NB4 (cell line): Measurements from ENCODE around the gene SLC2A5.

ENCODE experiments used
- DNase-seq: peaks from one replicate; pipeline ENCODE4 v3.0.0; 2010; ENCODE audit warnings: low read depth
- H3K4me3 ChIP-seq: one replicate; pipeline ENCODE4 v1.5.1; 2011; ENCODE audit warnings: mild to moderate bottlenecking, low read depth, low read length, moderate library complexity
- MYC ChIP-seq: IDR thresholded peaks from 2 replicates; pipeline ENCODE4 v1.6.1; 2011; ENCODE audit warnings: low read depth, low read length
- POLR2A ChIP-seq: IDR thresholded peaks from 2 replicates; pipeline ENCODE4 v1.6.1; 2011; ENCODE audit warnings: mild to moderate bottlenecking; ENCODE audit not compliant: insufficient read length; ENCODE audit errors: extremely low read depth
- TF ChIP-seq, protein P1 (sequence below): IDR thresholded peaks from 2 replicates; pipeline ENCODE4 v1.6.1; 2011; ENCODE audit warnings: low read depth, low read length
- TF ChIP-seq, protein P2 (sequence below): IDR thresholded peaks from one replicate; pipeline ENCODE4 v1.5.1; 2012; ENCODE audit warnings: low read depth, low read length

SLC2A5 gene

DNA sequence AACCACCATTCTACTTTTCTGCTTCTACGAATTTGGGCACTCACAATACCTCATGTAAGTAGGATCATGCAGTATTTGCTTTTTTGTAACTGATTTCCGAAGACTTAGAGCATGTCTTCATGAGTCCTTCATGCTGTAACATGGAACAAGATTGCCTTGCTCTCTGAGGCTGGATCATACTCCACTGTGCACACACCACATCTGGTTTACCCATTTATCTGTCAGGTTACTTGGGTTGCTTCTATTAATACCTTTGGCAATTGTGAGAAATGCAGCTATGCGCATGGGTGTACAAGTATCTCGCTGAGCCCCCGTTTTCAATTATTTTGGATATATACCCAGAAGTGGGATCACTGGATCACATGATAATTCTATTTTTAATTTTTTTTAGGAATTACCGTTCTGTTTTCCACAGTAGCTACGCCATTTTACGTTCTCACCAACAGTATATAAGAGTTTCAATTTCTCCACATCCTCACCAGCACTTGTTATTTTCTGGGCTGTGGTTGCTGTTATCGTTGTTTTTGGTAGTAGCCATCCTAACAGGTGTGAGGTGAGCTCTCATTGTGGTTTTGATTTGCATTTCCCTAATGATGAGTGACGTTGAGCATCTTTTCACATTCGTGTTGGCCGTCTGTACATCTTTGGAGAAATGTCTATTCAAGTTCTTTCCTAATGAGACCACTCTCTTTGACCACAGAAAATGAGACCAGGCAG, 10.7 kb upstream of the SLC2A5 start:
- TF ChIP-seq, protein P1, sequence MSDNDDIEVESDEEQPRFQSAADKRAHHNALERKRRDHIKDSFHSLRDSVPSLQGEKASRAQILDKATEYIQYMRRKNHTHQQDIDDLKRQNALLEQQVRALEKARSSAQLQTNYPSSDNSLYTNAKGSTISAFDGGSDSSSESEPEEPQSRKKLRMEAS: no peak
- no peak for TF ChIP-seq MYC
- no peak for TF ChIP-seq POLR2A
- TF ChIP-seq, protein P2, sequence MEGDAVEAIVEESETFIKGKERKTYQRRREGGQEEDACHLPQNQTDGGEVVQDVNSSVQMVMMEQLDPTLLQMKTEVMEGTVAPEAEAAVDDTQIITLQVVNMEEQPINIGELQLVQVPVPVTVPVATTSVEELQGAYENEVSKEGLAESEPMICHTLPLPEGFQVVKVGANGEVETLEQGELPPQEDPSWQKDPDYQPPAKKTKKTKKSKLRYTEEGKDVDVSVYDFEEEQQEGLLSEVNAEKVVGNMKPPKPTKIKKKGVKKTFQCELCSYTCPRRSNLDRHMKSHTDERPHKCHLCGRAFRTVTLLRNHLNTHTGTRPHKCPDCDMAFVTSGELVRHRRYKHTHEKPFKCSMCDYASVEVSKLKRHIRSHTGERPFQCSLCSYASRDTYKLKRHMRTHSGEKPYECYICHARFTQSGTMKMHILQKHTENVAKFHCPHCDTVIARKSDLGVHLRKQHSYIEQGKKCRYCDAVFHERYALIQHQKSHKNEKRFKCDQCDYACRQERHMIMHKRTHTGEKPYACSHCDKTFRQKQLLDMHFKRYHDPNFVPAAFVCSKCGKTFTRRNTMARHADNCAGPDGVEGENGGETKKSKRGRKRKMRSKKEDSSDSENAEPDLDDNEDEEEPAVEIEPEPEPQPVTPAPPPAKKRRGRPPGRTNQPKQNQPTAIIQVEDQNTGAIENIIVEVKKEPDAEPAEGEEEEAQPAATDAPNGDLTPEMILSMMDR: no peak
- no peak overlapping the region for H3K4me3 ChIP-seq
- DNase-seq: no peak

DNA sequence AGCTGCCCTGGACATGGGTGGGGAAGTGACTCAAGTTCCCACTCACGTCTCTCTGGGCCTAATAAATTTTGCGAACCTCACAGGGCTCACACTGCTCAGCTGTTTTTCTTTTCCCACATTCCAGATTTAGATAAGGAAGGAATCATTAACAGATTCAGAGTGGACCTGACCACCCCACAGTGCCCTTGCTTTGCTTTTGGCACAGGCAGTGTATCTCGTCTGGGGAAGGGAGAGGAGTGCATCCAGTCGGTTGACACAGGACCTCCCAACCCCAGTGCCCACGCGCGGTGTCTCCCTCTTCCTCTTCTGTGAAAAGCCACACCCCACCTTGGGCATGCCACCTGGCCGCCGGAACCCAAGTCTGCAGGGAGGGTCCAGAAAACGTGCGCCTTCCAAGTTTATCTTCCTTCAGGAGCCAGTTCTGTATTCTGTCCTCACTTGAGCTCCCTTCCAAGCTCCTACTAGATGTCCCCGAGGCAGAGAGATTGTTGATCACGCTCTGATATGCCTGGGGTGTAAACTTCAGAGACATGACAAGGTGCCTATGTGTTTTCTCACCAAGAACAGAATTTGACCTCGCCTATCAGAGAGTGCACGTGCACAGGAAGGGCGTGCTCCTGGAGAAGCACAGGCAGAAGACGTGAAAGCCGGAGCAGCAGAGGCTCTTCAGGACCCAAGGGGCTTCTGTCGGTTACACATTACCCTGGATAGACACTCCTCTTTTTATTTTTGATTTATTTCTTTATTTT, 9.5 kb upstream of the SLC2A5 start:
- TF ChIP-seq, protein P2: no peak
- TF ChIP-seq POLR2A (no peak), MYC (no peak)
- TF ChIP-seq, protein P1: no peak
- no peak overlapping the region for H3K4me3 ChIP-seq

DNA sequence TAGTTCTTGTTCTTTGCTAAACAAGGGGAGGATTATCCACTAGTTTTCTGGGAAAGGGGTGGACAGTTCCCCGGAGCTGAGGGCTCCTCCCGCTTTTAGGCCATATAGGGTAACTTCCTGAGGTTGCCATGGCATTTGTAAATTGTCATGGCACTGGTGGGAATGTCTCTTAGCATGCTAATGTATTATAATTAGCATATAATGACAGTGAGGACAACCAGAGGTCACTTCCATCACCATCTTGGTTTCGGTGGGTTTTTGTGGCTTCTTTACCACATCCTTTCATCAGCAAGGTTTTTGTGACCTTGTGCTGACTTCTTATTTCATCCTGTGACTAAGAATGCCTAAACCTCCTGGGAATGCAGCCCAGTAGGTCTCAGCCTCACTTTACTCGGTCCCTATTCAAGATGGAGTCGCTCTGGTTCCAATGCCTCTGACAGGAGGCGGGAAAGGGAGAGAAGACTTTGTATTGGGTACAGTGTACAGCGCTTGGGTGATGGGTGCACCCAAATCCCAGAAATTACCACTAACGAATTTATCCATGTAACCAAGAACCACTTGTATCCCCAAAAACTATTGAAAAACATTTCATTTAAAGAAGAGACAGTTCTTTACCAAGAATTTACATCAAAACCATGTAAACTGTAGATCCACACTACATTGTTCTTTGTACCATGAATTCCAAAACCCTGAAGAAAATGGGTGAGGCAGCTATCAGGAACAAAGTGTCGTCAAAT, 8.7 kb upstream of the SLC2A5 start:
- DNase-seq: peak; percentile 89
- H3K4me3 ChIP-seq: no peak overlapping the region
- TF ChIP-seq, protein P1: no peak

More for the DNA sequence above, 9.5 kb upstream of the SLC2A5 start:
- no peak for DNase-seq

DNA sequence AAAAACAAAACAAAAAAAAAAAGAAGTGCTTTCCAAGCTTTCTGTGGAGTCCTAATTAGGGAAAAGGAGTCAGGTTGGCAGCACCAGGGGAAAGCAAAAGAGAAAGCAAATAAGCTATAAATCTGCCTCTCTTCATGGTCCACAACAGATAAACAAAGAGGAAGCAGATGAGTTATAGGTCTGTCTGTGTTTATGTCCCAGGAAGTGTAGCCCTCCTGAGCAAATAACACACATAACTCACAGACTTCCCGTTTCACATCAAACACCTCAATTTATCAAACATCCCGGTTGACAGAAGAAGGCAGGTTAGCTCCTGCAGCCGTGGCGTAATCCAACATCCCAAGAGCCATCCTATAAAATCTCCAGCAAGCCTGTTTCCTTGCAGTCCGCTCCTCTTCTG, 5.6 kb upstream of the SLC2A5 start:
- no peak overlapping the region for H3K4me3 ChIP-seq
- TF ChIP-seq, protein P1: no peak
- TF ChIP-seq POLR2A: no peak
- TF ChIP-seq MYC: no peak
- TF ChIP-seq, protein P2: no peak
- DNase-seq: peak; percentile 53

DNA sequence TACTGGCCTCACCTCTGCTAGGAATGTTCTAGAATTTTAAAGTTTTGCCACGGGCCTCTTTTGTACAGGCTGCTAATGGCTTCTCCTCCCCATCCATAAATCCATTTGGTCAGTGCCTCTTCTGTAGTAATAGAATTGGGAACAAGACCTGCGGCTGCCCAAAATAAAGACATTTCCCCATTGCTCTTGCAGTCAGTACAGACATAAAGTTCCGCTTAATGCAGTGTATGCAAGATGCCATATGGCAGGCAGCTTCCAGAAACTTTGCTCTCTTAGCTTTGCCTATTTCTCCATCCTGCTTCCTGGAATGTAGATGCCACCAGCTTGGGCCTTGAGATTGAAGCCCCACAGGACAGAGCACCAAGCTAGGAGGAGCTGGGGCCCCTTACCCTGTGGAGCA, 3.7 kb upstream of the SLC2A5 start:
- DNase-seq: no peak
- no peak overlapping the region for H3K4me3 ChIP-seq
- TF ChIP-seq, protein P1: no peak
- TF ChIP-seq, protein P2: no peak
- TF ChIP-seq POLR2A: no peak
- TF ChIP-seq MYC: no peak
